Measurements from ENCODE around the gene LRRC55.

- no peak for TF ChIP-seq CTCF (conservative IDR thresholded peaks at IDR 0.05)
- TF ChIP-seq ZFX (IDR thresholded peaks at IDR 0.05), result no peak
Observed at GRCh38 chr11:57140568-57140967, 41.2 kb upstream of the LRRC55 start.
